SK-N-SH (cell line): ENCODE results near the gene U2SURP. TPM values are rescaled to one million over a fixed set of nuclear protein-coding genes. Genes with fewer than 3 reads are reported as not detected.

ENCODE experiments used
- CTCF ChIA-PET: fragments of 300-600, 350-600 bp; formaldehyde crosslinking; extraction: SDS; loops from one replicate; lab custom pipeline; 2021; lab: Yijun Ruan, JAX
- POLR2A ChIA-PET: fragments of 350-600 bp; sonication (Branson Sonifier 250); formaldehyde crosslinking; extraction: SDS; loops from one replicate; lab custom pipeline; 2020; ENCODE audit warnings: antibody characterized with exemption, inconsistent platforms; lab: Yijun Ruan, JAX
- DNase-seq: peaks from one replicate; pipeline ENCODE4 v3.0.0; 2012
- H2AFZ ChIP-seq: fragments of 200-600 bp; sonication (generic); 2 replicates; pipeline ENCODE4 v1.8.1; 2016; ENCODE audit warnings: antibody characterized with exemption, mild to moderate bottlenecking, low read depth
- H3F3A ChIP-seq: fragments of 200-600 bp; sonication (generic); replicated peaks from 2 replicates; pipeline ENCODE3; 2016; ENCODE audit warnings: antibody characterized with exemption, mild to moderate bottlenecking; ENCODE audit not compliant: insufficient read depth
- H3K27ac ChIP-seq, 2 experiments: fragments of 200-500 bp in 1 of 2; fragments of 200-600 bp in 1 of 2; sonication (Bioruptor generic) in 1 of 2; sonication (generic), shearing (Covaris generic) in 1 of 2; 2 replicates each; pipeline versions ENCODE4 v1.5.1 to v1.6.1; 2014 to 2016; ENCODE audit warnings: low read depth in 2 of 2, inconsistent platforms in 1 of 2, low read length in 1 of 2, mild to moderate bottlenecking in 1 of 2, mixed read lengths in 1 of 2
- H3K27me3 ChIP-seq: fragments of 200-600 bp; sonication (generic), shearing (Covaris generic); 2 replicates; pipeline ENCODE4 v1.6.1; 2016; ENCODE audit warnings: mixed run types; ENCODE audit not compliant: insufficient read depth
- H3K36me3 ChIP-seq, 2 experiments: fragments of 200-500 bp in 1 of 2; fragments of 200-600 bp in 1 of 2; sonication (Bioruptor generic) in 1 of 2; sonication (generic) in 1 of 2; replicated peaks in 1 of 2; 2 replicates each; pipeline versions ENCODE3 to v1.5.1; 2014 to 2016; ENCODE audit warnings: low read length in 1 of 2, mild to moderate bottlenecking in 1 of 2; ENCODE audit not compliant: insufficient read depth in 2 of 2, control insufficient read depth in 1 of 2
- H3K4me1 ChIP-seq, 2 experiments: fragments of 200-500 bp in 1 of 2; fragments of 200-600 bp in 1 of 2; sonication (Bioruptor generic) in 1 of 2; sonication (generic), shearing (Covaris generic) in 1 of 2; 2 replicates each; pipeline versions ENCODE4 v1.5.1 to v1.6.1; 2014 to 2016; ENCODE audit warnings: low read depth in 1 of 2, low read length in 1 of 2, mixed run types in 1 of 2; ENCODE audit not compliant: insufficient read depth in 2 of 2, control insufficient read depth in 1 of 2
- H3K4me2 ChIP-seq: fragments of 200-600 bp; sonication (generic), shearing (Covaris generic); 2 replicates; pipeline ENCODE4 v1.6.1; 2017; ENCODE audit warnings: mixed run types
- H3K4me3 ChIP-seq, 2 experiments: fragments of 200-500 bp in 1 of 2; fragments of 200-600 bp in 1 of 2; sonication (Bioruptor generic) in 1 of 2; sonication (generic), shearing (Covaris generic) in 1 of 2; 2 replicates each; pipeline versions ENCODE4 v1.5.1 to v1.8.1; 2014 to 2016; ENCODE audit warnings: low read depth in 2 of 2, inconsistent platforms in 1 of 2, low read length in 1 of 2, mild to moderate bottlenecking in 1 of 2, mixed read lengths in 1 of 2, moderate library complexity in 1 of 2
- H3K79me2 ChIP-seq: fragments of 200-600 bp; sonication (generic); 2 replicates; pipeline ENCODE4 v1.8.1; 2017; ENCODE audit warnings: mild to moderate bottlenecking; ENCODE audit not compliant: insufficient read depth
- H3K9ac ChIP-seq: fragments of 200-600 bp; sonication (generic); 2 replicates; pipeline ENCODE4 v1.6.1; 2017; ENCODE audit warnings: mixed run types
- H3K9me2 ChIP-seq: fragments of 200-600 bp; sonication (generic); 2 replicates; pipeline ENCODE4 v1.6.1; 2017; ENCODE audit warnings: mixed run types
- H3K9me3 ChIP-seq: fragments of 200-600 bp; sonication (generic); 2 replicates; pipeline ENCODE4 v1.6.1; 2017; ENCODE audit warnings: mixed run types, mild to moderate bottlenecking, moderate library complexity
- H4K20me1 ChIP-seq: fragments of 200-600 bp; sonication (generic); 2 replicates; pipeline ENCODE4 v1.6.1; 2017; ENCODE audit warnings: mild to moderate bottlenecking, mixed run types; ENCODE audit not compliant: insufficient read depth
- CTCF ChIP-seq: fragments of 200-600 bp; sonication (generic); IDR thresholded peaks from 2 replicates; pipeline ENCODE4 v1.6.1; 2017; ENCODE audit warnings: antibody characterized with exemption, mild to moderate bottlenecking, moderate library complexity
- FOSL2 ChIP-seq: IDR thresholded peaks from 2 replicates; pipeline ENCODE4 v1.4.0; 2012; ENCODE audit warnings: low read depth, mild to moderate bottlenecking, moderate library complexity, borderline replicate concordance
- GATA2 ChIP-seq: sonication (generic); formaldehyde crosslinking; IDR thresholded peaks from 2 replicates; pipeline ENCODE4 v1.5.0; 2020; ENCODE audit warnings: mild to moderate bottlenecking, missing genetic modification reagents
- MXI1 ChIP-seq: IDR thresholded peaks from 2 replicates; pipeline ENCODE4 v1.6.1; 2012; ENCODE audit warnings: mild to moderate bottlenecking, low read depth, low read length, improper control_type of control experiment
- POLR2AphosphoS5 ChIP-seq: IDR thresholded peaks from 2 replicates; pipeline ENCODE4 v1.6.1; 2012; ENCODE audit warnings: low read depth, low read length
- RXRA ChIP-seq: IDR thresholded peaks from 2 replicates; pipeline ENCODE4 v1.4.0; 2012; ENCODE audit warnings: low read depth, mild to moderate bottlenecking, borderline replicate concordance
- TAF1 ChIP-seq: IDR thresholded peaks from 2 replicates; pipeline ENCODE4 v1.6.1; 2012; ENCODE audit warnings: low read depth, mild to moderate bottlenecking, low read length, moderate library complexity, borderline replicate concordance
- USF1 ChIP-seq: IDR thresholded peaks from 2 replicates; pipeline ENCODE4 v1.4.0; 2012; ENCODE audit warnings: low read depth, borderline replicate concordance
- WGBS: methylation state at CpG from one replicate; pipeline ENCODE4 v1.1.6; 2017; ENCODE audit warnings: low lambda C conversion rate; 5-methylcytosine and 5-hydroxymethylcytosine counted together
- polyA plus RNA-seq, 3 experiments: library from polyadenylated mRNA; depleted of rRNA; stranded (reverse); fragments of >200 nt; gene quantifications; 2 replicates each; pipeline ENCODE4 v1.2.3, GENCODE V29; 2012
- TF ChIP-seq, protein P1 (sequence below): IDR thresholded peaks from 2 replicates; pipeline ENCODE4 v1.4.0; 2012; ENCODE audit warnings: low read depth
- TF ChIP-seq, protein P2 (sequence below): fragments of 150-350 bp; IDR thresholded peaks from 2 replicates; pipeline ENCODE4 v1.6.1; 2016; ENCODE audit warnings: mild to moderate bottlenecking, low read depth, low read length

The U2SURP gene
- polyA plus RNA-seq, 1 of the 3 experiments (the other 2 are of a cell fraction): 10.9 TPM

DNA sequence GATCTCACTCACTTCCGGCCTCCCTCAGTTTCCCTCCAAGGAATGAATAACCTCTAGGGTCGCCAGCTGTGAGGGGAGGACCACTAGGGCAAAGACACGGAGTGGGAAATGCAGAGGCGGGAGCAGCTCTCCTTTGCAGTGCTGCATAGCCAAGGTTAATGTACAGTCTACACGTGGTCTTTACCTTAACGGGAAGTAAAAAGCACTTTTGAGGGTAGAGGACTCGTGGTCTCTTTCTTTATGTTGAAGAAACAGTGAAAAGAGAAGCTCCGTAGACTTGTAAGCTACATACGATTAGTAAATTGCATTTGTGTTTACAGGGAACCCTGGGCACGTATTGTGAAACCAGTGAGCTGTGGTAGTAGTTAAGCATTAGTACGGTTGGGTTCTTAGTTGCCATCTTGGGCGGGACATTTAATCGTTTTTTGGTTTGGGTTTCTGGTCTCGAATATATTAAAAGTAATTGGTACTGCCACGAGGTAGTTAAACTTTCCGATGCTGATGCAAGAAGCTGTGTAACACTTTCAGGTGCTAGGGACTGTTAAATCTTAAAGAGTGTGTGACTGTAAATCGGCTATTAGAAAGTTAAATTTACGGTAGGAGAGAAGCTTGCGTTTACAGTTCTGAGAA lies 828 bp downstream of the U2SURP start:
- peak overlapping the region; percentile 65 for H2AFZ ChIP-seq
- TF ChIP-seq MXI1 (peak; percentile 78), USF1 (no peak)
- TF ChIP-seq, protein P1, sequence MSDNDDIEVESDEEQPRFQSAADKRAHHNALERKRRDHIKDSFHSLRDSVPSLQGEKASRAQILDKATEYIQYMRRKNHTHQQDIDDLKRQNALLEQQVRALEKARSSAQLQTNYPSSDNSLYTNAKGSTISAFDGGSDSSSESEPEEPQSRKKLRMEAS: 0 out of 2 replicates have a peak, but pooled peaks have one; percentile 32
- TF ChIP-seq, protein P2, sequence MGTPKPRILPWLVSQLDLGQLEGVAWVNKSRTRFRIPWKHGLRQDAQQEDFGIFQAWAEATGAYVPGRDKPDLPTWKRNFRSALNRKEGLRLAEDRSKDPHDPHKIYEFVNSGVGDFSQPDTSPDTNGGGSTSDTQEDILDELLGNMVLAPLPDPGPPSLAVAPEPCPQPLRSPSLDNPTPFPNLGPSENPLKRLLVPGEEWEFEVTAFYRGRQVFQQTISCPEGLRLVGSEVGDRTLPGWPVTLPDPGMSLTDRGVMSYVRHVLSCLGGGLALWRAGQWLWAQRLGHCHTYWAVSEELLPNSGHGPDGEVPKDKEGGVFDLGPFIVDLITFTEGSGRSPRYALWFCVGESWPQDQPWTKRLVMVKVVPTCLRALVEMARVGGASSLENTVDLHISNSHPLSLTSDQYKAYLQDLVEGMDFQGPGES: no peak
- CTCF ChIA-PET: interaction anchor here (0.7 to 2.1 kb wide), 11 partner anchors 9 to 423 kb away, joined by 3 to 9 read pairs (median 4); partner anchors contain the start of gene ATR
- POLR2A ChIA-PET: interaction anchor here (1.2 to 1.9 kb wide), 4 partner anchors 27 to 423 kb away, joined by 3 to 17 read pairs (median 4); partner anchors contain the start of genes ATR and TRPC1
- no peaks in the 10 kb centered on the region for H3K9me2 ChIP-seq
- H3K4me3 ChIP-seq: peak overlapping the region; percentile 96 to 97
- H4K20me1 ChIP-seq: peaks cover 34% of the 10 kb centered on the region
- H3K9me3 ChIP-seq: no peaks in the 10 kb centered on the region
- peak overlapping the region; percentile 90 for H3K4me2 ChIP-seq
- peaks cover 73% of the 10 kb centered on the region for H3K79me2 ChIP-seq
- peaks cover 11 to 16% of the 10 kb centered on the region in 2 experiments; a peak in 3 of 4 replicates for H3K4me1 ChIP-seq
- peak; percentile 16 for DNase-seq
- WGBS: 3% methylated on average over 19 of the region's 19 CpGs
- H3F3A ChIP-seq: peaks cover 15% of the 10 kb centered on the region
- H3K27me3 ChIP-seq: no peaks in the 10 kb centered on the region
- H3K27ac ChIP-seq: peak overlapping the region; percentile 93 to 95
- peak overlapping the region; percentile 89 for H3K9ac ChIP-seq
- H3K36me3 ChIP-seq: no peaks in the 10 kb centered on the region

DNA sequence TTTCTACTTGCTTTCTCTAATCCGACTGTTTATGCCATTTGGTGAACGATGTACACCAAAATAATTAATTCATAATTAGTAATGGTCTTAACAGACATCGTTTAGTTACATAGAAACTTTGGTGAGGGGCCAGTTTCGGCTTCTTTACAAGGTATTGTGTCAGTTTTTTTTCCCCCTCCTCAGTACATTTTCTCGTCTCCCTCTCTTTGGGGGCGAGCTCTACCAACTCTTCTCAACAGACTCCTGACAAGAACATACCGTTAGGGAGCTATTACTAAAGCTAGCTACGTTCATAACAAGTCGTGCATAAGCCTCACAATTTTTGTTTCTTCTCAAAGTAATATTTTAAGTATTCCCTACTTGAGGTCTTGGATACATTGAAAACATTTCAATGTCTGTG lies 1.4 kb downstream of the U2SURP start:
- Histone ChIP-seq H3F3A (peaks cover 15% of the 10 kb centered on the region), H3K79me2 (peaks cover 78% of the 10 kb centered on the region), H3K9me3 (no peaks in the 10 kb centered on the region), H3K4me1 (peaks cover 7 to 20% of the 10 kb centered on the region in 2 experiments; a peak in 3 of 4 replicates), H3K9ac (peak overlapping the region; percentile 89), H3K36me3 (no peaks in the 10 kb centered on the region), H3K4me2 (peak overlapping the region; percentile 90), H3K4me3 (peak overlapping the region; percentile 96 to 97), H3K27me3 (no peaks in the 10 kb centered on the region), H4K20me1 (peaks cover 39% of the 10 kb centered on the region), H2AFZ (no peak overlapping the region), H3K27ac (peak overlapping the region in 1 of 2 experiments; percentile 93; a peak in 2 of 4 replicates), H3K9me2 (no peaks in the 10 kb centered on the region)
- ChIA-PET CTCF (interaction anchor here (0.7 to 2.1 kb wide), 8 partner anchors 9 to 416 kb away, joined by 3 to 9 read pairs (median 4); no protein-coding TSS in a partner anchor), POLR2A (interaction anchor here (1.2 kb wide), 1 partner anchor 27 kb away, joined by 3 read pairs; no protein-coding TSS in a partner anchor)
- DNase-seq: no peak
- 7% methylated on average over 9 of the region's 9 CpGs for WGBS
- TF ChIP-seq RXRA (no peak), CTCF (no peak), GATA2 (CRISPR knock-in tag) (no peak), POLR2AphosphoS5 (no peak), MXI1 (no peak), FOSL2 (no peak), TAF1 (no peak)
- TF ChIP-seq, protein P2: no peak
- TF ChIP-seq, protein P1: no peak
